ENCODE measurements around the gene HS3ST5. TPM values are rescaled to one million over a fixed set of nuclear protein-coding genes. Genes with fewer than 3 reads are reported as not detected.

Gene HS3ST5
- total RNA-seq, 4 donors from 2014 or later = not detected

DNA sequence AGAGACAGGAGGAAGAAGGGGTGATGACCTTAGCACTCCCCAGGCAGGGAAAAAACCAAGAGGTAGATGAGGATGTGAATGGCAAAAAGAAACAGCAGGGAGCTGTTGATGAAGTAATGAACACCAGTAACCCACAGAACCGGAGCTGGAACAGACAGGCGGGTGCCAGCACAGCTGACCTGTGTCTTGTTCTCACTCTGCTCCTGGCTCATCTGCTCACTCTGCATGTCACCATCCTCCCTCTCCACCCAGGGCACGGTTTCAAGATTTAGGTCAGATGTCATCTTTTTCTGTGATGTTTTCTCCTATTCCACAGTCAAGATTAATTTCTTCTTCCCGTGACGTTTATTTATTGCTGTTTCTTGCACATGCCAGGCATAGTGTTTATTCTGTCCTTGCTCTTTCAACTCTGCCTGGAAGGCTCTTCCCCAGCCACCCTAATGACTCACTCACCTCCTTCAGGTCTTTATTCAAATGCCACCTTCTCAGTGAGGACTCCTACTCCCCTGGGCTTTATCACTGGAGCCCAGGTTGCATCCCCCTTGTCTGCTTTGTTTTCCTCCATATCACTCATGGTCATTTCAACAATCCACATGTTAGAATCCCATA lies 207.4 kb downstream of the HS3ST5 start:
- no peak for TF ChIP-seq POLR2A (IDR thresholded peaks at IDR 0.05)
- TF ChIP-seq, protein P1, sequence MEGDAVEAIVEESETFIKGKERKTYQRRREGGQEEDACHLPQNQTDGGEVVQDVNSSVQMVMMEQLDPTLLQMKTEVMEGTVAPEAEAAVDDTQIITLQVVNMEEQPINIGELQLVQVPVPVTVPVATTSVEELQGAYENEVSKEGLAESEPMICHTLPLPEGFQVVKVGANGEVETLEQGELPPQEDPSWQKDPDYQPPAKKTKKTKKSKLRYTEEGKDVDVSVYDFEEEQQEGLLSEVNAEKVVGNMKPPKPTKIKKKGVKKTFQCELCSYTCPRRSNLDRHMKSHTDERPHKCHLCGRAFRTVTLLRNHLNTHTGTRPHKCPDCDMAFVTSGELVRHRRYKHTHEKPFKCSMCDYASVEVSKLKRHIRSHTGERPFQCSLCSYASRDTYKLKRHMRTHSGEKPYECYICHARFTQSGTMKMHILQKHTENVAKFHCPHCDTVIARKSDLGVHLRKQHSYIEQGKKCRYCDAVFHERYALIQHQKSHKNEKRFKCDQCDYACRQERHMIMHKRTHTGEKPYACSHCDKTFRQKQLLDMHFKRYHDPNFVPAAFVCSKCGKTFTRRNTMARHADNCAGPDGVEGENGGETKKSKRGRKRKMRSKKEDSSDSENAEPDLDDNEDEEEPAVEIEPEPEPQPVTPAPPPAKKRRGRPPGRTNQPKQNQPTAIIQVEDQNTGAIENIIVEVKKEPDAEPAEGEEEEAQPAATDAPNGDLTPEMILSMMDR (IDR thresholded peaks at IDR 0.05) = no peak
- intact Hi-C loops (cut with DNase I) = no loop called here
- no peaks in the 10 kb centered on the region for H3K4me1 ChIP-seq
- H3K4me3 ChIP-seq = no peak overlapping the region
- no peak for DNase-seq
- H3K36me3 ChIP-seq = no peaks in the 10 kb centered on the region
- WGBS, 2 donors = 21 to 40% methylated on average over 5 of the region's 5 CpGs
- H3K9me3 ChIP-seq = no peaks in the 10 kb centered on the region
- H3K27ac ChIP-seq = no peak overlapping the region
- no peaks in the 10 kb centered on the region for H3K27me3 ChIP-seq

- TF ChIP-seq, protein P1 (IDR thresholded peaks at IDR 0.05) = no peak
- TF ChIP-seq POLR2A (IDR thresholded peaks at IDR 0.05) = no peak
- no peak overlapping the region for H3K27ac ChIP-seq
- no peak overlapping the region for H3K4me3 ChIP-seq
- intact Hi-C loops (cut with DNase I) = no loop called here
- H3K9me3 ChIP-seq = no peaks in the 10 kb centered on the region
- H3K36me3 ChIP-seq = no peaks in the 10 kb centered on the region
- no peak for DNase-seq
- no peaks in the 10 kb centered on the region for H3K27me3 ChIP-seq
- H3K4me1 ChIP-seq = no peaks in the 10 kb centered on the region
- 91 to 95% methylated on average over 4 of the region's 4 CpGs for WGBS, 2 donors
Measured at GRCh38 chr6:114133816-114134215, 209.0 kb downstream of the HS3ST5 start.

DNA sequence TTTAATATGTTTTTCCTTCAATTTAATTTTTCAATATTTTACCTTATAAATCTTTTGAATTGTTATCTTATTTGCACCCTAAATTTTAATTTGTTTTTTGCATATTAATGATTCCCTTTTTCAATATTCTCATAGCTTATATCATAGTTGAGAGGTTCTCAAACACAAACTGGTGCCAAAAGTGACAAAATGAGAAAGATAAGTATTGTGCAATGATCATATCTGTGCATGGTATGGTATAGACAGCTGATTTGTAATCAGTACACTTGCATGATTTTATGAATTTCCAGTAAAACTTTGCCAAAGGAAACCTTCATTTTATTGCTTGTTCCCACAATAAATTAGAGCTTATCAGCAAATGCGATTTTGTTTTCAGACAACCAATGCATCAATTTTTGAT lies 210.9 kb downstream of the HS3ST5 start:
- no peaks in the 10 kb centered on the region for H3K27me3 ChIP-seq
- H3K4me1 ChIP-seq = no peaks in the 10 kb centered on the region
- intact Hi-C loops (cut with DNase I) = no loop called here
- 87 to 100% methylated on average over 1 of the region's 1 CpG for WGBS, 2 donors
- no peaks in the 10 kb centered on the region for H3K9me3 ChIP-seq
- TF ChIP-seq, protein P1 (IDR thresholded peaks at IDR 0.05) = no peak
- TF ChIP-seq POLR2A (IDR thresholded peaks at IDR 0.05) = no peak
- H3K27ac ChIP-seq = no peak overlapping the region
- no peak for DNase-seq
- no peak overlapping the region for H3K4me3 ChIP-seq
- H3K36me3 ChIP-seq = no peaks in the 10 kb centered on the region

DNA sequence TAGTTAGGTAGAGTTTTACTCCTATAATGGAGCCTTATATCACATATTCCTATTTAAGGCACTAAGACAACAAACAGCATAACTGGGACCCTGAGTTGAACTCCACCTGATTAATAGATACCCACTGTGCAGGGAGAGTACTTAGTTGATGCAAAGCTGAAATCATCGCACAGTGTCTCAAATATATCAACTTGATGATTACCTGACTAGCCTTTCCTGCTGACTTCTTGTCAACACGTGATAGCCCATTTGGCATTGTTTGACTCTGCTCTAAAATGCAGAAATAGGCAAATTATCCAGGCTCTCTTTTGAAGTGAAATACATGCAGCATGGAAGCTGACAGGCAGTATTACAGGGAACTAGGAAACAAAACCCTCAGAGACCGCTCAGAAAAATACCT lies 217.2 kb downstream of the HS3ST5 start:
- Histone ChIP-seq H3K27ac (no peak overlapping the region), H3K27me3 (no peaks in the 10 kb centered on the region), H3K4me1 (no peaks in the 10 kb centered on the region), H3K9me3 (no peaks in the 10 kb centered on the region), H3K36me3 (no peaks in the 10 kb centered on the region), H3K4me3 (no peak overlapping the region)
- DNase-seq = no peak
- WGBS, 2 donors = 60 to 63% methylated on average over 3 of the region's 3 CpGs
- TF ChIP-seq POLR2A (IDR thresholded peaks at IDR 0.05) = no peak
- TF ChIP-seq, protein P1 (IDR thresholded peaks at IDR 0.05) = no peak
- intact Hi-C loops (cut with DNase I) = no loop called here

GRCh38 chr6:114121913-114122662 lies 220.7 kb downstream of the HS3ST5 start:
- Histone ChIP-seq H3K4me1 (no peaks in the 10 kb centered on the region), H3K27ac (no peak overlapping the region), H3K9me3 (no peaks in the 10 kb centered on the region), H3K36me3 (no peaks in the 10 kb centered on the region), H3K4me3 (no peak overlapping the region), H3K27me3 (no peaks in the 10 kb centered on the region)
- intact Hi-C loops (cut with DNase I) = no loop called here
- no peak for DNase-seq
- no peak for TF ChIP-seq POLR2A (IDR thresholded peaks at IDR 0.05)
- TF ChIP-seq, protein P1 (IDR thresholded peaks at IDR 0.05) = no peak
- WGBS, 2 donors = 73 to 81% methylated on average over 4 to 5 of the region's 5 CpGs

Data from esophagus squamous epithelium (tissue), 5 donors.